SJCRH30 (cell line): Measurements from ENCODE around the gene KREMEN2. TPM values are rescaled to one million over a fixed set of nuclear protein-coding genes. Genes with fewer than 3 reads are reported as not detected.

ENCODE experiments used
- DNase-seq, 2 experiments: peaks; one replicate each; pipeline ENCODE4 v3.0.0-alpha.2; 2015 to 2020
- H3K27ac ChIP-seq: fragments of 250-450 bp; sonication (Bioruptor Pico); 2 replicates; pipeline ENCODE4 v1.5.1; 2020; ENCODE audit warnings: mild to moderate bottlenecking, moderate library complexity
- H3K27me3 ChIP-seq: fragments of 250-450 bp; sonication (Bioruptor Pico); 2 replicates; pipeline ENCODE4 v1.5.1; 2020; ENCODE audit warnings: mild to moderate bottlenecking, moderate library complexity
- H3K36me3 ChIP-seq: fragments of 250-450 bp; sonication (Bioruptor Pico); 2 replicates; pipeline ENCODE4 v1.5.1; 2020; ENCODE audit warnings: mild to moderate bottlenecking, moderate library complexity
- H3K4me1 ChIP-seq: fragments of 250-450 bp; sonication (Bioruptor Pico); 2 replicates; pipeline ENCODE4 v1.5.1; 2020; ENCODE audit warnings: mild to moderate bottlenecking, moderate library complexity
- H3K4me3 ChIP-seq: fragments of 250-450 bp; sonication (Bioruptor Pico); 2 replicates; pipeline ENCODE4 v1.5.1; 2020; ENCODE audit warnings: mild to moderate bottlenecking, moderate library complexity
- H3K9me3 ChIP-seq: fragments of 250-450 bp; sonication (Bioruptor Pico); replicated peaks from 2 replicates; pipeline ENCODE4 v1.5.1; 2020; ENCODE audit warnings: mild to moderate bottlenecking, moderate library complexity
- total RNA-seq: library from RNA; depleted of rRNA; stranded (reverse); fragments of >200 nt; shearing (Covaris generic); gene quantifications from 2 replicates; pipeline ENCODE4 v1.2.3, GENCODE V29; 2014

Gene KREMEN2
- total RNA-seq, 1 experiment from 2014 or later: 13.8 TPM

GRCh38 chr16:2974319-2975056 is 10.4 kb downstream of the KREMEN2 start:
- no peak for DNase-seq

GRCh38 chr16:2975161-2975795 is 11.2 kb downstream of the KREMEN2 start:
- Histone ChIP-seq H3K4me1 (peaks cover 6% of the 10 kb centered on the region; the same call in 1 of the 2 replicates), H3K36me3 (peaks cover 30% of the 10 kb centered on the region), H3K9me3 (no peaks in the 10 kb centered on the region), H3K4me3 (no peak overlapping the region), H3K27me3 (no peaks in the 10 kb centered on the region), H3K27ac (no peak overlapping the region)
- DNase-seq: no peak

More at GRCh38 chr16:2974319-2975056, 10.4 kb downstream of the KREMEN2 start:
- no peak overlapping the region for H3K4me3 ChIP-seq
- H3K36me3 ChIP-seq: peaks cover 30% of the 10 kb centered on the region
- no peaks in the 10 kb centered on the region for H3K9me3 ChIP-seq
- peaks cover 6% of the 10 kb centered on the region; the same call in 1 of the 2 replicates for H3K4me1 ChIP-seq
- H3K27ac ChIP-seq: no peak overlapping the region
- H3K27me3 ChIP-seq: no peaks in the 10 kb centered on the region

GRCh38 chr16:2976201-2976600 is 12.1 kb downstream of the KREMEN2 start:
- Histone ChIP-seq H3K27me3 (no peaks in the 10 kb centered on the region), H3K27ac (no peak overlapping the region), H3K4me1 (peaks cover 3% of the 10 kb centered on the region), H3K36me3 (peaks cover 30% of the 10 kb centered on the region), H3K4me3 (no peak overlapping the region), H3K9me3 (no peaks in the 10 kb centered on the region)
- DNase-seq: no peak

GRCh38 chr16:2976673-2977072 is 12.6 kb downstream of the KREMEN2 start:
- no peaks in the 10 kb centered on the region for H3K9me3 ChIP-seq
- DNase-seq: no peak
- peaks cover 6% of the 10 kb centered on the region for H3K4me1 ChIP-seq
- no peak overlapping the region for H3K4me3 ChIP-seq
- no peak overlapping the region for H3K27ac ChIP-seq
- peaks cover 30% of the 10 kb centered on the region for H3K36me3 ChIP-seq
- no peaks in the 10 kb centered on the region for H3K27me3 ChIP-seq

- DNase-seq: no peak
- no peaks in the 10 kb centered on the region for H3K27me3 ChIP-seq
- no peak overlapping the region for H3K27ac ChIP-seq
- no peak overlapping the region for H3K4me3 ChIP-seq
- H3K9me3 ChIP-seq: no peaks in the 10 kb centered on the region
- peaks cover 10% of the 10 kb centered on the region for H3K4me1 ChIP-seq
- H3K36me3 ChIP-seq: peaks cover 28% of the 10 kb centered on the region
Observed at GRCh38 chr16:2977440-2977839, 13.4 kb downstream of the KREMEN2 start.

- Histone ChIP-seq H3K27me3 (no peaks in the 10 kb centered on the region), H3K27ac (peak overlapping the region; percentile 80), H3K4me3 (peak overlapping the region; percentile 90), H3K9me3 (no peaks in the 10 kb centered on the region), H3K4me1 (peaks cover 22% of the 10 kb centered on the region), H3K36me3 (peaks cover 21% of the 10 kb centered on the region)
- peak in 1 of 2 experiments; percentile 45 for DNase-seq
Observed at GRCh38 chr16:2979669-2980226, 15.7 kb downstream of the KREMEN2 start.

- Histone ChIP-seq H3K4me3 (peak within 1 kb of the TSS; percentile 90), H3K36me3 (peaks cover 15% of the 10 kb centered on the region), H3K9me3 (no peaks in the 10 kb centered on the region), H3K27ac (peak within 1 kb of the TSS; percentile 80), H3K4me1 (peaks cover 29% of the 10 kb centered on the region), H3K27me3 (no peaks in the 10 kb centered on the region)
- DNase-seq: peak; percentile 91
Observed at GRCh38 chr16:2980227-2981176, 16.4 kb downstream of the KREMEN2 start, which contains the start of gene PKMYT1. Gene PKMYT1, minus strand, starts transcription at chr16:2980446. Its CDS starts 789 bp downstream, at chr16:2979657.

- Histone ChIP-seq H3K9me3 (no peaks in the 10 kb centered on the region), H3K4me3 (peak overlapping the region; percentile 90), H3K4me1 (peaks cover 37% of the 10 kb centered on the region), H3K27me3 (no peaks in the 10 kb centered on the region), H3K36me3 (peaks cover 10% of the 10 kb centered on the region; the same call in 1 of the 2 replicates), H3K27ac (peak overlapping the region; percentile 80)
- DNase-seq: peak; percentile 60 to 74
Observed at GRCh38 chr16:2981177-2981898, 17.3 kb downstream of the KREMEN2 start.

GRCh38 chr16:2981899-2982250 is 17.8 kb downstream of the KREMEN2 start:
- peak overlapping the region; percentile 80; the same call in 1 of the 2 replicates for H3K27ac ChIP-seq
- H3K4me3 ChIP-seq: peak overlapping the region; percentile 90; the same call in 1 of the 2 replicates
- H3K36me3 ChIP-seq: peaks cover 7% of the 10 kb centered on the region; the same call in 1 of the 2 replicates
- H3K27me3 ChIP-seq: no peaks in the 10 kb centered on the region
- no peaks in the 10 kb centered on the region for H3K9me3 ChIP-seq
- no peak for DNase-seq
- H3K4me1 ChIP-seq: peaks cover 42% of the 10 kb centered on the region

GRCh38 chr16:2982402-2982801 is 18.3 kb downstream of the KREMEN2 start:
- H3K4me3 ChIP-seq: no peak overlapping the region
- peaks cover 48% of the 10 kb centered on the region for H3K4me1 ChIP-seq
- peaks cover 3% of the 10 kb centered on the region; the same call in 1 of the 2 replicates for H3K36me3 ChIP-seq
- no peak for DNase-seq
- H3K27me3 ChIP-seq: no peaks in the 10 kb centered on the region
- no peak overlapping the region for H3K27ac ChIP-seq
- no peaks in the 10 kb centered on the region for H3K9me3 ChIP-seq

- Histone ChIP-seq H3K9me3 (no peaks in the 10 kb centered on the region), H3K36me3 (no peaks in the 10 kb centered on the region), H3K27me3 (no peaks in the 10 kb centered on the region), H3K4me1 (peaks cover 59% of the 10 kb centered on the region), H3K4me3 (no peak overlapping the region), H3K27ac (peak overlapping the region; percentile 30; the same call in 1 of the 2 replicates)
- DNase-seq: peak; percentile 80 to 83
Observed at GRCh38 chr16:2983706-2984136, 19.6 kb downstream of the KREMEN2 start.

GRCh38 chr16:2985462-2985861 is 21.4 kb downstream of the KREMEN2 start:
- Histone ChIP-seq H3K4me1 (peaks cover 64% of the 10 kb centered on the region), H3K9me3 (no peaks in the 10 kb centered on the region), H3K27ac (peak overlapping the region; percentile 79), H3K27me3 (no peaks in the 10 kb centered on the region), H3K36me3 (no peaks in the 10 kb centered on the region), H3K4me3 (no peak overlapping the region)
- peak; percentile 88 to 92 for DNase-seq

- Histone ChIP-seq H3K4me1 (peaks cover 64% of the 10 kb centered on the region), H3K36me3 (no peaks in the 10 kb centered on the region), H3K27me3 (no peaks in the 10 kb centered on the region), H3K9me3 (no peaks in the 10 kb centered on the region), H3K27ac (peak overlapping the region; percentile 79), H3K4me3 (no peak overlapping the region)
- peak in 1 of 2 experiments; percentile 61 for DNase-seq
Observed at GRCh38 chr16:2985893-2986355, 21.8 kb downstream of the KREMEN2 start.
